ENCODE results near the gene SUGCT. TPM values are rescaled to one million over a fixed set of nuclear protein-coding genes. Genes with fewer than 3 reads are reported as not detected.
A peak's percentile ranks its signal among the peaks of the same experiment; 100 is the strongest.

The SUGCT gene
- total RNA-seq, 1 experiment from 2014 or later, result 5.4 TPM

DNA sequence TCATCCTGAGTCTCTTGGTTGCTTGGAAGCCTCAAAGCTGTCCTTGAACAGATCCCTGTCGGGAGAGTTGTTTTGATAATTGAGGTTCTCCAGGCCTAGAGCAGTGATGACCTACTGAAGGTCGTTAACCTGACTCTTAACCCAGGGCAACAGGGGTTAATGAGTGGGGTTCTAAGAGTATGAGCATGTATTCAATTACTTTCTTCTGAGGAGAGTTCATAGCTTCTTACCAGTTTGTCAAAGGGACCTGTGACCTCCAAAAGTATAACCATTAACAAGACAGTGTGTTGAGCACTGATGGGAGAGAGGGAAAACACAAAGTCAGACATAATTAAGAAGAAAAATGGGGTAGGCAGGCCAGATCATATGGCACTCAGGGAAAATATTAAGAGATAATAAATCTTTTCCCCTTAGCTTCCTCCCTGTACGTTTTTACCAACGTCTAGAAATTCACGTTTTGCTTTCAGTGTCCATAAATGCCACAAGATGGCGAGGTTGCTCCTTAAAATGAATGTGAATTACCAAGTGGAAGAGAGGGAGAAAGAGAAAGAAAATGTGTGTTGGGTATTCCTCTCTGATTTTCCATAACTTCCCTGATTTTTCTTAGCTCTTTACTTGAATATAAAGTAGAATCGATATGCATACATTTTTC is 97.6 kb downstream of the SUGCT start:
- Histone ChIP-seq H3K27ac (ENCODE audit: insufficient read length, low read depth, low read length) (no peak overlapping the region), H2BK5ac (ENCODE audit: insufficient read length, low read length) (no peak overlapping the region), H3T11ph (ENCODE audit: low read length) (no peak overlapping the region), H4K8ac (replicated peaks; ENCODE audit: insufficient read length, low read depth, low read length) (no peak overlapping the region), H3K18ac (ENCODE audit: insufficient read length, low read depth, low read length) (no peak overlapping the region), H3K23me2 (ENCODE audit: insufficient read length, low read depth, low read length, poor library complexity, severe bottlenecking) (no peaks in the 10 kb centered on the region), H2BK12ac (ENCODE audit: insufficient read length, low read depth, low read length) (no peak overlapping the region), H2BK120ac (ENCODE audit: low read depth, low read length, poor library complexity, severe bottlenecking) (no peak overlapping the region), H2AK5ac (ENCODE audit: insufficient read length, low read length) (no peak overlapping the region), H4K91ac (ENCODE audit: insufficient read length, low read depth, low read length) (no peak overlapping the region), H4K20me1 (ENCODE audit: control insufficient read depth, insufficient read depth, insufficient read length) (no peaks in the 10 kb centered on the region), H3K9me3 (ENCODE audit: control insufficient read depth, low read depth, low read length) (no peaks in the 10 kb centered on the region), H3K4me2 (ENCODE audit: insufficient read depth, insufficient read length, low read length) (no peak overlapping the region), H4K5ac (ENCODE audit: insufficient read length, low read depth, low read length) (no peak overlapping the region), H2AFZ (ENCODE audit: low read length) (no peak overlapping the region), H3K79me1 (ENCODE audit: insufficient read depth, low read depth, low read length, poor library complexity, severe bottlenecking) (no peaks in the 10 kb centered on the region), H3K79me2 (ENCODE audit: insufficient read depth, low read length) (no peaks in the 10 kb centered on the region), H3K23ac (ENCODE audit: insufficient read length, low read depth, low read length) (no peak overlapping the region), H3K14ac (ENCODE audit: insufficient read depth, low read length) (no peak overlapping the region), H3K56ac (ENCODE audit: insufficient read length, low read depth, low read length) (no peak overlapping the region), H3K4ac (ENCODE audit: low read depth, low read length) (no peak overlapping the region), H3K4me1 (ENCODE audit: insufficient read depth, low read length) (no peaks in the 10 kb centered on the region), H2BK15ac (ENCODE audit: low read depth, low read length) (no peak overlapping the region), H3K27me3 (ENCODE audit: insufficient read depth, low read length) (no peaks in the 10 kb centered on the region), H3K9ac (ENCODE audit: extremely low read depth, insufficient read length, low read length) (no peak overlapping the region), H2BK20ac (ENCODE audit: low read depth, low read length, poor library complexity, severe bottlenecking) (no peak overlapping the region)
- no peak overlapping the region for H3K4me3 Mint-ChIP-seq
- H3K36me3 Mint-ChIP-seq (ENCODE audit: insufficient read depth in 1 of 3, low read depth in 3 of 3), result no peaks in the 10 kb centered on the region
- H3K4me1 Mint-ChIP-seq, result peaks cover 5 to 6% of the 10 kb centered on the region in 2 experiments; a peak in 3 of 4 replicates
- no peaks in the 10 kb centered on the region; the same call in 1 of the 2 replicates for H3K27me3 Mint-ChIP-seq (ENCODE audit: low read depth)
- TF ChIP-seq, protein P1, sequence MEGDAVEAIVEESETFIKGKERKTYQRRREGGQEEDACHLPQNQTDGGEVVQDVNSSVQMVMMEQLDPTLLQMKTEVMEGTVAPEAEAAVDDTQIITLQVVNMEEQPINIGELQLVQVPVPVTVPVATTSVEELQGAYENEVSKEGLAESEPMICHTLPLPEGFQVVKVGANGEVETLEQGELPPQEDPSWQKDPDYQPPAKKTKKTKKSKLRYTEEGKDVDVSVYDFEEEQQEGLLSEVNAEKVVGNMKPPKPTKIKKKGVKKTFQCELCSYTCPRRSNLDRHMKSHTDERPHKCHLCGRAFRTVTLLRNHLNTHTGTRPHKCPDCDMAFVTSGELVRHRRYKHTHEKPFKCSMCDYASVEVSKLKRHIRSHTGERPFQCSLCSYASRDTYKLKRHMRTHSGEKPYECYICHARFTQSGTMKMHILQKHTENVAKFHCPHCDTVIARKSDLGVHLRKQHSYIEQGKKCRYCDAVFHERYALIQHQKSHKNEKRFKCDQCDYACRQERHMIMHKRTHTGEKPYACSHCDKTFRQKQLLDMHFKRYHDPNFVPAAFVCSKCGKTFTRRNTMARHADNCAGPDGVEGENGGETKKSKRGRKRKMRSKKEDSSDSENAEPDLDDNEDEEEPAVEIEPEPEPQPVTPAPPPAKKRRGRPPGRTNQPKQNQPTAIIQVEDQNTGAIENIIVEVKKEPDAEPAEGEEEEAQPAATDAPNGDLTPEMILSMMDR (conservative IDR thresholded peaks at IDR 0.05), result peak; percentile 64
- no peak for DNase-seq
- no peak overlapping the region for H3K27ac Mint-ChIP-seq
- H3K9me3 Mint-ChIP-seq, result no peaks in the 10 kb centered on the region
- no CpG with 5 or more reads among the region's 7 CpGs for WGBS (ENCODE audit: extremely low coverage, insufficient read length, low lambda C conversion rate)
